ENCODE results near the gene IRAK2. TPM values are rescaled to one million over a fixed set of nuclear protein-coding genes. Genes with fewer than 3 reads are reported as not detected.
A peak's percentile ranks its signal among the peaks of the same experiment; 100 is the strongest.

IRAK2 gene
- total RNA-seq, 2 donors from 2014 or later, result 1.0 to 2.6 TPM

DNA sequence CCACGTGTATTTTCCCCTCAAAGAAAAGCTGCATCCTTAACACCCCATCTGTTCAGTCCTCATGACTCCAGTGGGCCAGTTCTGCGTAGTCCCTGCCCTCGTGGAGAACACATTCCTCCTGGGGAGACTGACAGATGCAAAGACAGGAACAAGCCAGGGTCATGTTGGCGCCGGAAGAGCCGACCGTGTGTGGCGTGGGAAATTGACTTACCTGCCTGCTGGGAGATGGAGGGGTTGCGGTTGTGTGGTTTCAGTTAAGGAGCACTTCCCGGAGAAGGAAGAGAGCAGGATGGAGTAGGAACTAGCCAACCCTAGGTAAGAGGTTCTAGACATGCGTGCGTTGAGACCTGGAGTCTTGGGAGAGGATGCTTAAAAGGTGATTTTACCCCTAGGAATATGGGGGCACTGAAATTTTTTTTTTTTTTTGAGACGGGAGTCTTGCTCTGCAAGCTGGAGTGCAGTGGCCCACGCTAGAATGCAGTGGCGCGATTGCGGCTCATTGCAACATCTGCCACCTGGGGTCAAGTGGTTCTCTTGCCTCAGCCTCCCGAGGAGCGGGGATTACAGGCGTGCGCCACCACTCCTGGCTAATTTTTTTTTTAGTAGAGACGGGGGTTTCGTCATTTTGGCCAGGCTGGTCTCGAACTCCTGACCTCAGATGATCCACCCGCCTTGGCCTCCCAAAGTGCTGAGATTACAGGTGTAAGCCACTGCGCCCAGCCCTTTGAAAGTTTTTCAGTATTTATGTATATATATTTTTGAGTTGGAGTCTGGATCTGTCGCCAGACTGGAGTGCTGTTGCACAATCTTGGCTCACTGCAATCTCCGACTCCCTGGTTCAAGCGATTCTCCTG, 21.8 kb upstream of the IRAK2 start:
- intact Hi-C loops (cut with DNase I), result loop anchor here (2.0 kb wide), 1 partner anchor 22 kb away; the partner anchor contains the start of gene IRAK2
- H3K27ac ChIP-seq, result no peak overlapping the region
- no peaks in the 10 kb centered on the region for H3K9me3 ChIP-seq

GRCh38 chr3:10145685-10146084, 19.0 kb upstream of the IRAK2 start:
- TF ChIP-seq, protein P1, sequence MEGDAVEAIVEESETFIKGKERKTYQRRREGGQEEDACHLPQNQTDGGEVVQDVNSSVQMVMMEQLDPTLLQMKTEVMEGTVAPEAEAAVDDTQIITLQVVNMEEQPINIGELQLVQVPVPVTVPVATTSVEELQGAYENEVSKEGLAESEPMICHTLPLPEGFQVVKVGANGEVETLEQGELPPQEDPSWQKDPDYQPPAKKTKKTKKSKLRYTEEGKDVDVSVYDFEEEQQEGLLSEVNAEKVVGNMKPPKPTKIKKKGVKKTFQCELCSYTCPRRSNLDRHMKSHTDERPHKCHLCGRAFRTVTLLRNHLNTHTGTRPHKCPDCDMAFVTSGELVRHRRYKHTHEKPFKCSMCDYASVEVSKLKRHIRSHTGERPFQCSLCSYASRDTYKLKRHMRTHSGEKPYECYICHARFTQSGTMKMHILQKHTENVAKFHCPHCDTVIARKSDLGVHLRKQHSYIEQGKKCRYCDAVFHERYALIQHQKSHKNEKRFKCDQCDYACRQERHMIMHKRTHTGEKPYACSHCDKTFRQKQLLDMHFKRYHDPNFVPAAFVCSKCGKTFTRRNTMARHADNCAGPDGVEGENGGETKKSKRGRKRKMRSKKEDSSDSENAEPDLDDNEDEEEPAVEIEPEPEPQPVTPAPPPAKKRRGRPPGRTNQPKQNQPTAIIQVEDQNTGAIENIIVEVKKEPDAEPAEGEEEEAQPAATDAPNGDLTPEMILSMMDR (IDR thresholded peaks at IDR 0.05), result no peak
- Histone ChIP-seq H3K4me1 (no peaks in the 10 kb centered on the region), H3K27me3 (no peaks in the 10 kb centered on the region), H3K9ac (ENCODE audit: low read depth in 2 of 2, low read length in 2 of 2) (no peak overlapping the region), H3K9me3 (no peaks in the 10 kb centered on the region), H3K36me3 (peaks cover 9% of the 10 kb centered on the region), H3K27ac (no peak overlapping the region), H3K4me3 (no peak overlapping the region)
- DNase-seq, result no peak
- intact Hi-C loops (cut with DNase I), result no loop called here

More for the DNA sequence above, 21.8 kb upstream of the IRAK2 start:
- Histone ChIP-seq H3K4me3 (peak overlapping the region; percentile 72), H3K36me3 (no peaks in the 10 kb centered on the region), H3K4me1 (no peaks in the 10 kb centered on the region), H3K27me3 (no peaks in the 10 kb centered on the region), H3K9ac (ENCODE audit: low read depth in 2 of 2, low read length in 2 of 2) (peak overlapping the region; percentile 16 to 56)
- TF ChIP-seq, protein P1 (IDR thresholded peaks at IDR 0.05), result no peak
- no peak for DNase-seq

DNA sequence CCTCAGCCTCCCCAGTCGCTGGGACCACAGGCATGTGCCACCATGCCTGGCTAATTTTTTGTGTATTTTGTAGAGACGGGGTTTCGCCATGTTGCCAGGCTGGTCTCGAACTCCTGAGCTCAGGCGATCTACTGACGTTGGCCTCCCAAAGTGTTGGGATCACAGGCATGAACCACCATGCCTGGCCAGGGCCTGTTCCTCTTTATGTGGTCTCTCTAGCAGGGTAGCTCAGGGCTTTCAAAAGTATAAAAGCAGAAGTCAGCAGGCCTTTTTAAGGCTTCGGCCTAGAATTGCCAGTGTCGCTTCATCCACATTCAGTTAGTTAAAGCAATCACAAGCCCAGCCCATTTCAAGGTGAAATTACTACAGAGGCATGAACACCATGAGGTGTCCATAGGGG, 15.5 kb upstream of the IRAK2 start:
- TF ChIP-seq, protein P1 (IDR thresholded peaks at IDR 0.05), result no peak
- H3K27me3 ChIP-seq, result no peaks in the 10 kb centered on the region
- intact Hi-C loops (cut with DNase I), result no loop called here
- no peaks in the 10 kb centered on the region for H3K9me3 ChIP-seq
- peaks cover 9% of the 10 kb centered on the region for H3K36me3 ChIP-seq
- H3K9ac ChIP-seq (ENCODE audit: low read depth in 2 of 2, low read length in 2 of 2), result no peak overlapping the region
- H3K4me1 ChIP-seq, result no peaks in the 10 kb centered on the region
- DNase-seq, result no peak
- no peak overlapping the region for H3K27ac ChIP-seq
- H3K4me3 ChIP-seq, result no peak overlapping the region

GRCh38 chr3:10150987-10151386, 13.7 kb upstream of the IRAK2 start:
- intact Hi-C loops (cut with DNase I), result no loop called here
- Histone ChIP-seq H3K27me3 (no peaks in the 10 kb centered on the region), H3K4me3 (no peak overlapping the region), H3K36me3 (peaks cover 9% of the 10 kb centered on the region), H3K9ac (ENCODE audit: low read depth in 2 of 2, low read length in 2 of 2) (no peak overlapping the region), H3K9me3 (no peaks in the 10 kb centered on the region), H3K4me1 (no peaks in the 10 kb centered on the region), H3K27ac (no peak overlapping the region)
- TF ChIP-seq, protein P1 (IDR thresholded peaks at IDR 0.05), result no peak
- no peak for DNase-seq

DNA sequence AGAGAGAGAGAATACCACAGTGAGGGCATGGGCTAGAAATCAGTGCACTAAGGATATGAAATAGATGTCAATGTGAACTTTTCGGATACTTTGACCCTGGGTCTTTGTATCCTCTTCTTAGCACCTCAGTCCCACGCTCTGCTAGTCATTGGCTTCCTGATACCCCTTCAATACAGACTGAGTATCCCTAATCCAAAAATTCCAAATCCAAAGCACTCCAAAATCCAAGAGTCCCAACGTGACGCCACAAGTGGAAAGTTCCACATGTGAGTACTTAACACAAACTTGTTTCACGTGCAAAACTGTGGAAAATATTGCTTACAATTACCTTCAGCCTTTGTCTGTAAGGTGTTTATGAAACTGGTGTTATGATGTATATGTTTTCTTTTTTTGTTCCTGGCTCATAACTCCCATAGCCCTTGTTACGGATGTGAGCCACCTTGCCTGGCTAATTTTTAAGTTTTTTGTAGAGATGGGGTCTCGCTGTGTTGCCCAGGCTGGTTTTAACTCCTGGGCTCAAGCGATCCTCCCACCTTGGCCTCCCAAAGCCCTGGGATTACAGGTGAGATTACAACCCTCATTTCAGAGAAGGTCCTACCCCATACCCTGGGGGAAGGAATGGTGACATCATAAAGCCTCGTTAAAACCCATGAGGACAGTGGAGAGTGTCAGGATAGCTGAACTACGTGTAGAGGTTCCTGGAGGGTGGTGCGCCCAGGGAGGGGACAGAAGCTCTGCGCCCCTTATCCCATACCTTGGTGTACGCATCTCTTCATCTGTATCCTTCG, 10.2 kb upstream of the IRAK2 start:
- Histone ChIP-seq H3K4me1 (no peaks in the 10 kb centered on the region), H3K27ac (no peak overlapping the region), H3K9me3 (no peaks in the 10 kb centered on the region), H3K4me3 (no peak overlapping the region), H3K27me3 (no peaks in the 10 kb centered on the region), H3K9ac (ENCODE audit: low read depth in 2 of 2, low read length in 2 of 2) (no peak overlapping the region), H3K36me3 (peaks cover 8% of the 10 kb centered on the region)
- TF ChIP-seq, protein P1 (IDR thresholded peaks at IDR 0.05), result no peak
- no peak for DNase-seq
- intact Hi-C loops (cut with DNase I), result no loop called here
